ENCODE data around the gene EEF2K. TPM values are rescaled to one million over a fixed set of nuclear protein-coding genes. Genes with fewer than 3 reads are reported as not detected.

The EEF2K gene
- total and polyA plus RNA-seq, 12 donors, result 5.1 to 38.9 (median 21.9) TPM

DNA sequence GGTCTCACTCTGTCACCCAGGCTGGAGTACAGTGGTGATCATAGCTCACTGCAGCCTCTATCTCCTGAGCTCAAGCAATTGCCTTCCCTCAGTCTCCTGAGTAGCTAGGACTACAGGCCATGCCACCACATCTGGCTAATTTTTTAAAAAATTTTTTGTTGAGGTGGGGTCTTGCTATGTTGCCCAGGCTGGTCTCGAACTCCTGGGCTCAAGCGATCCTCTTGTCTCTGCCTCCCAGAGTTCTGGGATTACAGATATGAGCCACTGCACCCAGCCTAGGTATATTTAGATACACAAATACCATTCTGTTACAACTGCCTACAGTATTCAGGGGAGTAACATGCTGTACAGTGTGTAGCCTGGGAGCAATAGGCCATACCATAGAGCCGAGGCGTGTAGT, 105.4 kb downstream of the EEF2K start:
- Histone ChIP-seq H3K9me3 (no peaks in the 10 kb centered on the region), H3K27me3 (no peaks in the 10 kb centered on the region), H3K4me1 (no peaks in the 10 kb centered on the region), H3K36me3 (peaks cover 0 to 100% (median 55%) of the 10 kb centered on the region in 9 donors), H3K27ac (no peak overlapping the region), H3K4me3 (no peak overlapping the region)
- DNase-seq, result no peak
- intact Hi-C loops (cut with DNase I), result loop anchor here in 1 of 10 donors (10.0 kb wide), 1 partner anchor 1127 kb away; no protein-coding TSS in a partner anchor
- no peak for TF ChIP-seq CTCF (IDR thresholded peaks at IDR 0.05)
- no peak for ATAC-seq
- 94 to 97% methylated on average over 4 of the region's 4 CpGs for WGBS, 2 donors

GRCh38 chr16:22312897-22313781, 107.1 kb downstream of the EEF2K start:
- intact Hi-C loops (cut with DNase I), result loop anchor here in 1 of 10 donors (10.0 kb wide), 1 partner anchor 1128 kb away; no protein-coding TSS in a partner anchor
- Histone ChIP-seq H3K27ac (no peak overlapping the region), H3K9me3 (no peaks in the 10 kb centered on the region), H3K27me3 (no peaks in the 10 kb centered on the region), H3K4me1 (peaks cover 0 to 3% (median 0%) of the 10 kb centered on the region in 9 donors), H3K36me3 (peaks cover 4 to 100% (median 62%) of the 10 kb centered on the region in 9 donors), H3K4me3 (no peak overlapping the region)
- 93% methylated on average over 23 of the region's 23 CpGs for WGBS, 2 donors
- no peak for ATAC-seq
- TF ChIP-seq CTCF (IDR thresholded peaks at IDR 0.05), result no peak
- DNase-seq, result no peak

DNA sequence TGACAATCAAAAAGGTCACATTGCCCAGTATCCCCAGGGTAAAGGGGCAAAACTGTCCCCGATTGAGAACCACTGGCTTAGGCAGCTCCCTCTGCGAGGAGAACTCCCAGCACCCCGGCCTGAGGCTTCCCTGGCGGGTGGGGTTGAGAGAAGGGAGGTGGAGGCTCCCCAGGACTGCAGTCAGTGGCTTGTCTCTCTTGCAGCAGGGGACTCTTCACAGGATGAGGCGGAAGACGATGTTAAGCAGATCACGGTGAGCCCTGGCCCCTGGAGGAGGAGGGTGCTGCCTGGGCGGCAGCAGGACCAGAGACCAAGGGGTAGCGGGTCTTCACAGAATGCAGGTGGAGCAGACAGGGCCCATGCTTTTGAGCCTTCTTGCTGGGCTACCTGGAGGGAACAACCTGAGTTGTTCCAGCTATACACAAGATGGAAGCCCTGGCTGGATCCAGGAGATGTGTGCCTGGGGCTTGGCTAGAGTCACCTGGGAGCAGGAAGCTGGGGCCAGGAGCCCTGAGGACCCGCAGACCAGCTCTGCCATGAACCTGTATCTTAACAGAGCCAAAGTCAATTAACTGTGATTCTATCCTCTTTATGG, 107.9 kb downstream of the EEF2K start:
- ATAC-seq (no peak), DNase-seq (no peak)
- no peak overlapping the region for H3K27ac ChIP-seq
- intact Hi-C loops (cut with DNase I), result loop anchor here in 1 of 10 donors (10.0 kb wide), 1 partner anchor 1129 kb away; no protein-coding TSS in a partner anchor
- H3K36me3 ChIP-seq, result peaks cover 4 to 100% (median 66%) of the 10 kb centered on the region in 9 donors
- no peak for TF ChIP-seq CTCF (IDR thresholded peaks at IDR 0.05)
- peaks cover 0 to 8% (median 0%) of the 10 kb centered on the region in 9 donors for H3K4me1 ChIP-seq
- no peaks in the 10 kb centered on the region for H3K9me3 ChIP-seq
- H3K27me3 ChIP-seq, result no peaks in the 10 kb centered on the region
- 90 to 96% methylated on average over 10 of the region's 10 CpGs for WGBS, 2 donors
- H3K4me3 ChIP-seq, result no peak overlapping the region

Data from heart right ventricle (tissue), 16 donors.